Measurements from ENCODE around the gene NCKAP5L.
"Not testable (repeated sequence)": the region's sequence is repeated elsewhere in the genome, so short reads cannot be mapped to it uniquely, and the experiment has no call there.

NCKAP5L gene, protein sequence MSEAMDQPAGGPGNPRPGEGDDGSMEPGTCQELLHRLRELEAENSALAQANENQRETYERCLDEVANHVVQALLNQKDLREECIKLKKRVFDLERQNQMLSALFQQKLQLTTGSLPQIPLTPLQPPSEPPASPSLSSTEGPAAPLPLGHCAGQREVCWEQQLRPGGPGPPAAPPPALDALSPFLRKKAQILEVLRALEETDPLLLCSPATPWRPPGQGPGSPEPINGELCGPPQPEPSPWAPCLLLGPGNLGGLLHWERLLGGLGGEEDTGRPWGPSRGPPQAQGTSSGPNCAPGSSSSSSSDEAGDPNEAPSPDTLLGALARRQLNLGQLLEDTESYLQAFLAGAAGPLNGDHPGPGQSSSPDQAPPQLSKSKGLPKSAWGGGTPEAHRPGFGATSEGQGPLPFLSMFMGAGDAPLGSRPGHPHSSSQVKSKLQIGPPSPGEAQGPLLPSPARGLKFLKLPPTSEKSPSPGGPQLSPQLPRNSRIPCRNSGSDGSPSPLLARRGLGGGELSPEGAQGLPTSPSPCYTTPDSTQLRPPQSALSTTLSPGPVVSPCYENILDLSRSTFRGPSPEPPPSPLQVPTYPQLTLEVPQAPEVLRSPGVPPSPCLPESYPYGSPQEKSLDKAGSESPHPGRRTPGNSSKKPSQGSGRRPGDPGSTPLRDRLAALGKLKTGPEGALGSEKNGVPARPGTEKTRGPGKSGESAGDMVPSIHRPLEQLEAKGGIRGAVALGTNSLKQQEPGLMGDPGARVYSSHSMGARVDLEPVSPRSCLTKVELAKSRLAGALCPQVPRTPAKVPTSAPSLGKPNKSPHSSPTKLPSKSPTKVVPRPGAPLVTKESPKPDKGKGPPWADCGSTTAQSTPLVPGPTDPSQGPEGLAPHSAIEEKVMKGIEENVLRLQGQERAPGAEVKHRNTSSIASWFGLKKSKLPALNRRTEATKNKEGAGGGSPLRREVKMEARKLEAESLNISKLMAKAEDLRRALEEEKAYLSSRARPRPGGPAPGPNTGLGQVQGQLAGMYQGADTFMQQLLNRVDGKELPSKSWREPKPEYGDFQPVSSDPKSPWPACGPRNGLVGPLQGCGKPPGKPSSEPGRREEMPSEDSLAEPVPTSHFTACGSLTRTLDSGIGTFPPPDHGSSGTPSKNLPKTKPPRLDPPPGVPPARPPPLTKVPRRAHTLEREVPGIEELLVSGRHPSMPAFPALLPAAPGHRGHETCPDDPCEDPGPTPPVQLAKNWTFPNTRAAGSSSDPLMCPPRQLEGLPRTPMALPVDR (N-terminal part only)

DNA sequence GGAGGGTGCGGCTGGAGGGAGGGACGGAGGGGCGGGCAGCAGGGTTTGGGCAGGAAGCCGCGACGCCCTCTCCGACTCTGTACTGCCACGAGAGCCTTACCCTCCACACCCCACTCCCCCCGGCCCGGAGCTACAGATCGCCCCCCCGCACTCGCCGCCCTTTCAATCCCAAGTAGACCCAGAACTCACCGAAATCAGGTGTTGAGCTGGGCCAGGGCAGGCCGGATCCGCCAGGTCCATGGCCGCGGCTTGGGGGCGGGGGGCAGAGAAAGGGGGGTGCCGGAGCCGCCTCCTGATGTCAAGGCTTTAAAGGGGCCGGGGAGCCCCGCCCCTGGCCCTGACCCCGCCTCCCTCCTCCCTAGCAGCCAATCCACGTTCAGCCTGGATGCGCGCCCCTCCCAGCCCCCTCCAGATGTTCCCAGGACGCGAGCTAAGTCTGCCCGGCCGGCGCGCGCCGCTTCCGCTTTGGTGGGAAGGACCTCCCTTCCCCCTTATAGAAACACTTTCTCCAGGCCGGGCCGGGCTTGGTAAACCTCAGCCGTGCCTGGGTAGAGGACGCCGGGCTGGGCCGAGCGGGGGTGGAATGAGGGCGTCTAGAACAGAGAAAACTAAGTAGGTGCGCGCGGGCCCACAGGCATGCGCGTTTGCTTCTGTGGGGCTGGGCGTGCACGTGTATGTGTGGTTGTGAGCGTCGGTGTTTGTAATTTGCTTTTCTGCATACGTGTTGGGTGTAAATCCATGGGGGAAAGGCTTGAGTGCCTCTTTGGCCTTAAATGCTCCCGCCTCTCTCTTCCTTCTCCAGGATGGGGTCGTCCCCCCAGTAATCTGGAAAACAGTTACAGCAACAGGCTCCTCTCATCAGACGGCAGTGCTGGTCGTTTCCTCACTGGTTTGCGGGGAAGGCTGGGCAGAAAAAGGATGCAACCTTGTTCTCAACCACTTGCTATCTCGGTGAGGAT is at the start of gene NCKAP5L:
NCKAP5L (minus strand) TSS at position 281 of the 959 bp plus-strand sequence. CDS start 24,369 bp downstream, outside the sequence.
- DNase-seq (ENCODE audit: low read depth in 4 of 4, low spot score in 1 of 4): peak; percentile 80 to 93 (median 91)

DNA sequence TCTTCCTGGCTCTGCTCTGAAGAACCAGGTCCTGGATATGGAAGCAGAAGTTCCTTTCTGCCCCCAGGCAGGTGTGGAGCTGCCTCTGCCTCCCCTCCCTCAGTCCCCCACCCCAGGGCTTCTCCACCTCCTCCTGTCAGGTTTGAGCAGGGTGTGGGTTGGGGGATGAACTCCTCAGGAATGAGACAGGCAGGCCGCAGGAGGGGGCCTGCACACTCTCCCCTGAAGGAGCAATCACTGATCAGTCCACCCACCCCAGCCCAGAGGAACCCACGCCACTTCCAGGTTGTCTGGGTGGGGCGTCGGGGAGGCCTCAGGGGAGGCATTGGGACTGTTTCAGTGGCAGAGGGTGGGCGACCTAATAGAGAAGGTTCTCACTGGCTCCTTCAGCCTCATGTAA is 48.9 kb upstream of the NCKAP5L start:
- no peak for DNase-seq (ENCODE audit: low read depth in 4 of 4, low spot score in 1 of 4)

DNA sequence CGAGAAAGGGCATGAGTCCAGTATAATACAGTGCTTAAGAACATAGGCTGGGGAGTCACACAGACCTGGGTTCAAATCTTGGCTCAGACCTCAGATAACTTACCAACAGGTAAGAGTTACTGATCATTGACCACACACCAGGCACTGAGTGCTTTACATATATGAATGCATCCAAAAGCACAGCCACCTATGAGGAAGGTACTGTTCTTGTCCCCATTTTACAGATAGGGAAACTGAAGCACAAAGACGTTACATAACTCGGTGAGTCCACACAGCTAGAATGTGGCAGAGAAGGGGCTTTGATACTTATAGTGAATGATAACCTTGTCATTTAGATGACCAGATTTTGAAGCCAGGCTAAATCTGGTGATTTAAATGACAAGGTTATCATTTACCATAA is 47.9 kb upstream of the NCKAP5L start:
- DNase-seq (ENCODE audit: low read depth in 4 of 4, low spot score in 1 of 4): no peak

DNA sequence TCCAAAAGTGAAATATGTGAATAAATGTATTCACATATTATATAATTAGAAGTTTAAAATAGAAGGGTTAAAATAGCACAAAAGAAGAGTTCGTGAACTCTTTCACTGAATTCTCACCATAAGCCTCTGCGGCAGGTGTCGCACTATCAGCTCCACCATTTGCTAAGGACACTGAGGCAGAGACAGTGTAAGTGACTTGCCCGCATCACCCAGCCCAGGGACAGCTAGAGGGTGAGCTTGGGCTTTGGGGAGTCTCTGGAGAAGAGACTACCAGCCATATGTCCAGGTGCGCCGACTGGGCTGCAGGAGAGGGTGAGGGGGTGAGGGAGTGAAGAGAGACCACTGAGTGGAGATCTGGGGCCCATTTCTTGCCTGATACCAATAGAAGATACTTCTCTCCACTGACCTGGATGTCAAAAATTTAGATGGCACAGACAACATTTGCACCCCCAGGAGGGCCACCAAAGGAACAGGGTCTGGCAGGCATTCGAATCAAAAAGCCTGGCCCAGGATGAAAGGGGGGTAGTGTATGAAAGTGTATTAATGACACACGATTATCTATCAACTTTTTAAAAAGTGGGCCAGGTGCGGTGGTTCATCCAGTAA is 47.0 kb upstream of the NCKAP5L start:
- no peak for DNase-seq (ENCODE audit: low read depth in 4 of 4, low spot score in 1 of 4)

DNA sequence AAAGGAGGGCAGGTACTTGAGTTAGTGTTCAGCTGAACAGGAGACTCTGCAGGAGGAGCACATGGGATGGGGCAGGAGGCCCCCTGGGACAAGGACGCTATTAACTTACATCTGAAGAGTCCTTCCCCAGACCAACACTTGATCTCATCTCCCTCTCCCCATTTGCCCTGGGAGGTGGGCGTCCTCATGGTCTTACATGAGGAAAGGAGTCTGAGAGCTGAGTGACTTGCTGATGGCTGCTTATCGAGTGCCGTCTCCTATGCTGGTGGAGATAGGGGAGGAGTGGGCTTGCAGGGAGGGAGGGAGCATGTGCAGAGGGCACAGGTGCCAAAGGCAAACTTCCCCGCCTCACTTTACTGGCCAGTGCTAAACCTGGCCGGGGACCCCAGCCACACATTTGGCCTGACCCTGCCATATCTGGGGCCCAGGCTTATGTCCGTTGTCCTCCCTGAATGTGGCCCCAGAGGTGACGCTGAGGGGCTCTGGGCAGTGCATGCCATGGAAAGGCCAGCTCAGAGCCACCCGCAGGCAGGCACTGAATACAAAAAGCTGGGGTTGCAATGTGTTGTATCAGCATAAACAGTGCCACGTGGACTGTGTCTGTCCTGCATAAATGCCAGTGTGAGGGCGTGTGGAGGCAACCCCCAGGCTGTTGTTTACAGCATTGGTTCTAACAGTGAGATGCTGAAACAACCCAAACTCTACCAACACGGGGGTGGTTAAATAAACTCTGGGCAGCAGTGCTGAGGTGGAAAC is 46.1 kb upstream of the NCKAP5L start:
- no peak for DNase-seq (ENCODE audit: low read depth in 4 of 4, low spot score in 1 of 4)

DNA sequence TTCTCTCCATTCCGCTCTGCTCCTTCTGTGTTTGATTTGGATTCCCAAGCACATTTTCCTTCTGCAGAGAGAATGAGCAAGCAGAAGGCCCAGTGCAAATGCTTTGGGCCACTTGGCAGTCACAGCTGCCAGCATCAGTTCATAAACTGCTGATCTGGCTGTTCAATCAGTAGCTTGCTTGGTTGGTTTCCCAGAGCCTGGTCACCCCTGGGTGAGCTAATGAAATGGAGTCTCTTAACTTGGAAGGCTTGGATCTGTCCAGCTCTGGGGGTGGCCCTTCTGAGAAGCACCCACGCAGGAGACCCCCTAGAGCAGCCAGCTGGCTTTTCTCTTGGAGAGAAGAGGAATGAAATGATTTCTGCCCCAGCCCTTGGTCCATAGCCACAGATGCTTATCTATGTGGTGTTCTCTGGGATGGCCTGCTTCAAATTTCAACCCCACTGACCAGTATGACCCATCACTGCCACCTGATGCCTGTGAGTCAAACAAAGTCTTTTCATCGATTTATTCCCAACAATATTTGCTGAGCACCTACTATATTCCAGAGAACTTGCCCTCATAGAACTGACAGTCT is 45.2 kb upstream of the NCKAP5L start:
- no peak for DNase-seq (ENCODE audit: low read depth in 4 of 4, low spot score in 1 of 4)

DNA sequence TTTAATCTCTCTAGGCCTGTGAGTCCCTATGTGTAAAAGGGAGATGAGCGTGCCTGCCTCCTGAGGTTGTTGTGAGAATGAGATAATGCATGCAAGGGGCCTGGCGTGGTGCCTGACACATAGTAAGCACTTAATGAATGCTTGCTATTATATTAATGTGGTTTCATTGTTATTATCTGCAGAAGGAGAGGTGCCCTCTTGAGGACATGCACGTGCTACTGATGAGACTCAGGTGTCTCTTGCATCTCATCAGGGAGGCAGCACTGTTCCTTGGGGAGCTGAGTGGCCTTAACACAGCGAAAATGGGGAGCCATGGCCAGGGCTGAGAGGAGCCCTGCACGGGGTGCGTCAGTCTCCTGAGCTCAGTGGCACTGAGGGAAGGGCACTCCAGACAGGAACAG is 44.6 kb upstream of the NCKAP5L start:
- no peak for DNase-seq (ENCODE audit: low read depth in 4 of 4, low spot score in 1 of 4)

DNA sequence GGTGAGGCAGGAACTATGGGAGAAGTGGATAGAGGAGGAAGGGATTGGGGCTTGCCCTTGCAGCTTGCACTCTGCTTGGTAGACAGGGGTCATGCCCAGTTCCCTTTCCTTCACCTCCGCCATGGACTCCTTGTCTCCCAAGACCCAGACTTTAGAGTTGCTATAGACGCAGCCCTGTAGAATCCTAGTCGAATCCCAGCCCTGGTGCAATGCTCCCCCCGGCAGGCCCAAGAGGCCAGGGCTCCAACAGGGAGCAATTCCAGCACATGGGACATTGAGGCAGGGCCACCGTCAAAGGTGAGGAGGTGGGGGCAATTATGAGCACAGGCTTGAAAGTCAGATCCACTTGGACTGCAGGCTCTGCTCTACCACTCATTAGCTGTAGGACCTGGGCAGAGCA is 44.2 kb upstream of the NCKAP5L start:
- no peak for DNase-seq (ENCODE audit: low read depth in 4 of 4, low spot score in 1 of 4)

DNA sequence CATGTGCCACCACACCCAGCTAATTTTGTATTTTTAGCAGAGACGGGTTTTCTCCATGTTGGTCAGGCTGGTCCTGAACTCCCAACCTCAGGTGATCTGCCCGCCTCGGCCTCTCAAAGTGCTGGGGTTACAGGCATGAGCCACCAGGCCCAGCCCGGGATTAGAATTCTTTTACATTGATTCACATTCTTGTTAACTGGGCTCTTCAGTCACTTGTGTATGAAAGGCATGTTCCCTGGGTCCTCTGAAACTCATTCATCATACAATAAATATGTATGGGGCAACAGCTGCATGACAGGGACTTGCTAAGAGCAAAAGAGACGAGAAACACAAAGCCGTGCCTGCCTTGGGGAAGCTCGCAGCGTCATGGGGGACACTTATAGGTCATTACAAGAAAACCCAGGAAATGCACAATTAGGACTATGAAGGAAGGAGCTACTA is 43.6 kb upstream of the NCKAP5L start:
- not testable (repeated sequence) for DNase-seq (ENCODE audit: low read depth in 4 of 4, low spot score in 1 of 4)

DNA sequence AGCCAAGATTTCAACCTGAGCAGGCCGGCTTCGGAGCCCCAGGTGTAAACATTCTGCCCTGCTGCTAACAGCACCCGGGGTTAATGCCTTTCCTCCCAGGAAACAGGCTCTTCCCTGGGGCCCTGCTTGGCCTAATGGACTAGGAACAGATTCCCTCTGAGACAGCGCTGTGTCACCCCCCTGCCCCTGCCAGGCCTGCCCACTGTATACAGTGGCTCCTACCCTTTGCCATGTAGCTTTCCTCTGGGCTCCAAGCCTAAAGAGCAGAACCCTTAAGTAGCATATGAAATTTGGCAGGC is 43.0 kb upstream of the NCKAP5L start:
- no peak for DNase-seq (ENCODE audit: low read depth in 4 of 4, low spot score in 1 of 4)

DNA sequence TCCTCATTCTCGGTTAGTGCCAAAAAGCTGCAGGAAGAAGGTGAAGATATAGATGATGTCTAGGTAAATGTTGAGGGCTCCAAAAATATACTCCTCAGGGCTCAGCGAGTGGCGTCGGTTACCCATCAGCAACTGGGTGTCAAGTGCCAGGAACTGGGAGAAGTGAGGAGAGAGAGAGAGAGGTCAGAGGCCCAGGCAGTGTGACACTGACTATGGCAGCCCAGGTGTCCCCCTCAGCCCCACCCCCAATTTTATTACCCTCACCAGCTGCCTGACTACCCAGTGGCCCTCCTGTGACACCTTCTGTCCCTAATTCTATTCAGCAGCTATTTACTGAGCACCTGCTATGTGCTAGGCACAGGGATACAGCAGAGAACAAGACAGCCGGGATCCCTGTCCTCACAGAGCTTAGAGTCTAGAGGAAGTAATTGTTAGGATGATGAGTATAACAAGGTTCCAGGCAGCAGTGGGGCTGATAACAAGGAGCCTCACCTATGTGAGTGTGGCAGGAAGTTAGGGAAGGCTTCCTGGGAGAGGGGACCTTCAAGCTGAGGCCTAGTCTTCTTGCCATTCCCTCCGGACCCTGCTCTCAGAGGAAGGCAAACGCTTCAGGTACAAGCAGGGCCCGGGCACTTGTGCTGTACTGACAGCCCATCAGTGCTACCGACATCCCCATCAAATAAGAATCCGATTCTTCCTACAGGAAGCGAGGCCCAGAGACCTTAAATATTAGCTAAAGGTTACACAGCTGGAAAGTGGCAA is 42.5 kb upstream of the NCKAP5L start:
- no peak for DNase-seq (ENCODE audit: low read depth in 4 of 4, low spot score in 1 of 4)

DNA sequence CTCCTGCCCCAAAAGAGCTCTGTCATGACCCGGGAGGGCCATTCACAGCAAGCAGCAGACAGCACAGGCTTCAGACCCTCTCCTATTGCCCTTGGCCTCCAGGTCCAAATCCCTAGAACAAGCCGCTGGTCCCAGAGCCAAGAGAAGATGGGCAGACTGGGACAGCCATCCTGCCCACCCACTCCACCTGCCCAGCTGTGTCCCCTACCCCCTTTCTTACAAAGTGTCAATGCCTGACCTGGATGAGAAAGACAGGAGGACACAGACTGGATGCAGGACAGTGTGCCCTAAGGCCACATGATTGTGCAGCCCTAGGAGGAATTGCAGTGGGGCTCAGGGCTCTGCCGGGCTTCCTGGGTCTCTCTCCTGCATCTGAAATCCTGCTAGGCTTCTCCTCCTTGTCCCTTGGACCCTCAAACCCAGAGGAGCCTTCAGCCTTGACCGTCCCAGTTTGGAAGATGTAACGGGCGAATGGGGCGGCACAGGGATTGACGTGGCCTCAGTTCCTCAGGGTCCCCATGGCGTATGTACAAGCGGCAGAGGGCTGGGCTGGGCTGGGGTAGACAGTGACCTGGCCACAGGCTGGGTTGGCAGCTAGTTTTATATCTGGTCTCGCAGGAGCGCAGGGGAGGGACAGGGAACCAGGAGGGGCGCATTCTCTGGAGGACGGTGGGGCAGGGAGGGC is 41.7 kb upstream of the NCKAP5L start:
- DNase-seq (ENCODE audit: low read depth in 4 of 4, low spot score in 1 of 4): no peak

DNA sequence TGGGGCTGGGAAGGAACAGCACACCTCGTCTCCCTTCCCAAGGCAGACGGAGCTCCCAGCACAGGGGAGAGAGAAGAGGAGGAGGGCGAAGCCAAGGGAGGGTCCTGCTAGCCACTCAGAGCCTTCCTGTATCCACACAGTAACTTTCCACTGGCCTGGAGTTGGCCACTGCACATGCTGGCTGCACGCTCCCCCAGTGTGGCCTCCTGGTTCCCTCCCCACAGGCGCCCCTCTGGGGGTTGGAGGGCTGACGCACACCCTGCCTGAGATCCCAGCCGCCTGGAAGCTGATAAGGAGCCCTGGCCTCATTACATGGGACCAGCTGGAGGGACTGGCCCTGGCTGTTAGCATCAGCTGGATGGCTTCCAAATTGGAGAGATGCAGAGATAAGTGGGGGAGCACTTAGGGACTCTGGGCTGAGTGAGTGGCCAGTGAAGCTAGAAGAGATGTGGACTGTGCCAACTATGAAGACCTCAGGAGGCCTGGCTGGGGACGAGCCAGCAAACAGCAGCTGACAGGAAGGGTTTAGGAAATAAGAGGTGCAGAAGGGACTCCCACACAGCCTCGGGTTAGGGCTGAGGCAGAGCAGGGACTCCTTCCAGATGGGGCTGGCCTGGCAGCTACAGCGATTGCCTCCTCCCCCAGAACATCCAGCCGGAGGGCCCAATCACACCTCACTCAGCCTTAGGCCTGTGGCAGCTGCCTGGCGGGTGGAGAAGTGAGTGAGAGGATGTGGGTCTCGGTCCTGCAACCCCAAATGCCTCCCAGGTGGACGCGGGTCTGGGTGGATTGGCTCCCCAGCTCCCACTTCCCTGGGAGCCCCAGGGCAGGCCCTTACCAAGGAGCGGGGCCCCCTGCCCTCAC is 41.0 kb upstream of the NCKAP5L start:
- DNase-seq (ENCODE audit: low read depth in 4 of 4, low spot score in 1 of 4): no peak

DNA sequence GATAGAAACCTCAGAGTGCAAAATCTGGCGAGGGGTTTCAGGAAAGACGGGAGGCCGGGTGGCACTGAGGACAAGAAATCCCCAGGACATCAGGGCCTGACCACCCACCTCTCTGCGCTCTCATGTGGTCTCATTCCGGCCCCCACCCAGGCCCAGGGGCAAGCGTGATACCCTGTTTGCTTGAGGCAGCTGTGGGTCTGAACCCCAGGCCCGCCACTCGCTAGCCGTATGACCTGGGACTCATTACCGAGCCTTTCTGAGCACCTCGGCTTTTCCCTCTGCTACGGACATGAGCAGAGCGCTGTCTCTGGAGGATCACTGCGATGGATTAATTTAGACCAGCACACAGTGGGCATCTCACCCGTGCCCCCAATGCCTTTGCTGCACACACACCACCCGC is 40.2 kb upstream of the NCKAP5L start:
- DNase-seq (ENCODE audit: low read depth in 4 of 4, low spot score in 1 of 4): no peak

DNA sequence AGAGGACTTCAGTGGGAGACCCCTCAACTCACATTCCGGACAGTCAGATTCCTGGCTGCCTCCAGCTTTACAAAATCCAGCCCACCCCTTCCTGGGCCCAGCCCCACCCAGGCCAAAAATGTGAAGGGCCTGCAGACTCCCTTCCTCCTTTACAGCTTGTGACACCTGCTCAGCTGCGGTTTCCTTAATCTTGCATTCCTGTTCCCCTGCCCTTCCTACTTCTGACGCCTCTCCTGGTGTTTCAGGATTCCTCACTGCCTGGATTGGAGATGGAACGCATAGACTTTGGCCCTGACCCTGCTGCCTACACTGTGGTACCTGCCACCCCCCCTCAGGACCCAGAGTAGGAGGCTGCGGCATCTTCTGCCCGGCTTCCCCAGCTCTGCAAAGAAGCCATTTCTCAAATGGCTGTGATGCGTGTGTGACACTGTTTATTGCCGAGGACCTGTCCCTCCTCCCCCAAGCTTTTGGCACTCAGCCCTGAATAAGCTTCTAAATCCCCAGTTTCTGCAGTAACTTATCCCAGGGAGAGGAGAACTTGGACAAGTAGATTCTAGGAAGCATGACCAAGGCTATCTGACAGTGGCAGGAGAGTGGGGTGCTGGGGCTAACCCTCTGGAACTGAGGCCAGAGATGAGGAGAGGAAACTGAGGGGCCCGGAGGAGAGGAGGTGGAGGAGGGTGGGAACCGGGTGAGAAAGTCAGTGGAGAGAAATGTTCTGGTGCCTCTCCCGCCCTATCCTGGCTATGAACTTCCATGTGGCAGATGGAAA is 39.5 kb upstream of the NCKAP5L start:
- no peak for DNase-seq (ENCODE audit: low read depth in 4 of 4, low spot score in 1 of 4)
